GM10847 (cell line): ENCODE measurements around the gene HELT.

Source experiments
- POLR2A ChIP-seq: IDR thresholded peaks from 2 replicates; pipeline ENCODE4 v1.6.1; 2011; ENCODE audit not compliant: insufficient read length; ENCODE audit errors: extremely low read depth

Gene HELT

DNA sequence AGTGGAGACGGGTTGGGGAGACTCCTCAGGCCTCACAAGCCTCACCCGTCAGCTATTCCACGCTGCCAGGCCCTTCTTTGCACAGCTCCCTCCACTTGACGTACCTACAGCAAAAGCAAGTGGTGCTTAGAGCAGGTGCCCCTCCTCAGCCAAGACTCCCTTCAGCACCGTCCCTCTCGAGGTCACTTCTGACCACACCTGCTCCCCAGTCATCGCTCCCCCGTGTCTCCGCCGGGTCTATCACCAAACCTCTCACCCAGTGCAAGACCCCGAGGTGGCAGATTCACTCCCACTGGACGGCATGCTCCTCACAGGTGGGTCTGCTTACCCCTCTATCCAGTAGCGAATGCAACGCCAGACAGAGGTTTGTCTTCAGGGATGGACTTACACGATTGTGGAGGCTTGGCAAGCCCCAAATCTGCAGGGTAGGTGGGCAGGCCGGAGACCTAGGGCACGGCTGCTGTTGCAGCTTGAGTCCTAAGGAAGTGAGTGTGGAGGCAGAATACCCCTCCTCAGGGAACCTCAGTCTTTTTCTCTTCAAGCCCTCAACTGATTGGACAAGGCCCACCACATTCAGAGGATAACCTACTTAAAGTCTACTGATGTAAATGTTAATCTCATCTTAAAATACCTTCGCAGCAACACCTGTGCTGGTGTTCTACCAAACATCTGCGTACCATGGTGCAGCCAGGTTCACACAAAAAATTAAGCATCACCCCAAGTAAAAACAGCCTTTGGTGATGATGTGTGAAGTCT, 14.5 kb upstream of the HELT start:
- no peak for TF ChIP-seq POLR2A

DNA sequence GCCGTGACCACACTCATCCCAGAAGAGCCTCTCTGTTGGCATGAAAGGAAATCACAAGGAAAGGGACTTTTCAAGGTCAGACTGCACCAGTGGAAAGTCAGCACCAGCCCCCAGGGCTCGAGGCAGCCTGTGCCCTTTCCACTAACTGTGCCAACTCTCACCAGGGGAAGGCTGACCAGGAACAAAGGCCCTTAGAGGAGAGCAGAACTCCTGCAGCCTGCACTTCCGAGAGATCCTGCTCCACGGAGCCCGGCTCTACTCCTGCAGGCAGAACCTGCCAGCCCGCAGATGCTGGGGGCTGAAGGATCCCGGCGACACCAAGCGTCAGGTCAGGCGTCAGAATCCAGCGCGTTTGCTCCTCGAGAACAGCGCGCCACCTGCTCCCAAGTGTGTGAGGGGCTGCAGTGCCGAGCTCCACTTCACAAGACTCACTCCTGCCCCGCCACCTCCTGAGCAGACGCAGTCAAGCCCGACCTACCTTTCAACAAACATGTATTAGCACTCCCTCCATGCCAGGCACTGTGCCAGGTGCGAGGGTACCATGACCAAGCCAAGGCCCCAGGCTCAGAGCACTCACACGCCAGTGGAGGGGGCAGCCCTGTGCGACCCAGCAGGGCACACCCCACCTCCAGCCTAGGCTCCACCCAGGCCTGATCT, 13.6 kb upstream of the HELT start:
- TF ChIP-seq POLR2A, result no peak

DNA sequence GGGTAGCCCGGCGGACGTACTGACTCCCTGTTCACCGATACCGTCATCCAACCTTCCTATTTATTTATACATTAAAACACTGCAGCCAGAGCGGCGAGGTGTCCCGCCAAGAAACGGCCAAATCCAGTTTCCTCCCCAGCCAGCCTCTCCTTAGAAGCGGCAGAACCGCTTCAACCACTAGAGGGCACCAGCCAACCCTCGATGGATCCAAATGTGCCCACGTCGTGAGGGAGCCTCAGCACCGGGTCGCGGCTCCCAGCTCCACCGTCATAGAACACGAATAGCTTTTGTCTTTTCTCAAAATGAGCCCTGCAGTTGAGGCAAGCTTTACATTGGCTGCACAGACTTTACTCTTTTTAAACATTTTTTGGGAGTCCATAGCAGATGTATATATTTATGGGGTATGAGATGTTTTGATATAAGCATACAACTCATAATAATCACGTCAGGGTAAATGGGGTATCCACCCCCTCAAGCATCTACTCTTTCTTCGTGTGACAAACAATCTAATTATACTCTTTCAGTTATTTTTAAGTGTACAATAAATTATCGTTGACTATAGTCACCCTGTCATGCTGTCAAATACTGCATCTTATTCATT, 13.0 kb upstream of the HELT start:
- TF ChIP-seq POLR2A, result no peak

DNA sequence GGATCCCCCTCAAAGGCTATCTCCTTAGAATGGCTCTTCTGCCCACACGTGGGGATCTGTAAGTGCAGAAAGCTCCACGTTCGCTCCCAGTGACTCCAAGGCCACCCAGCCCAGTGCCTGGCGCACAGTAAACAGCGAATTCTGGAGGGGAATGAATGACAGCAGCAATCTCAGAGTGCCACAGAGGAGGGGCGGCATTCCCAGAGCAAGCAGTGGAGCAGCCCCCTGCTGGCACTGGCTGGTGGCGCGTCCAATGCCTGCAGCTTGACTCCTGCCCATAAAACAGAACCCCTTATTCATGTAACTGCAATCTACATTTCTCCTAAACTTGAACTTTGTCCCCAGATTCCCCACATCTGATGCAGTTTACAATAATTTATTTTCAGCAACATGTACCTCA, 6.9 kb upstream of the HELT start:
- TF ChIP-seq POLR2A, result no peak

GRCh38 chr4:185013417-185014125, 4.7 kb upstream of the HELT start:
- TF ChIP-seq POLR2A, result no peak

DNA sequence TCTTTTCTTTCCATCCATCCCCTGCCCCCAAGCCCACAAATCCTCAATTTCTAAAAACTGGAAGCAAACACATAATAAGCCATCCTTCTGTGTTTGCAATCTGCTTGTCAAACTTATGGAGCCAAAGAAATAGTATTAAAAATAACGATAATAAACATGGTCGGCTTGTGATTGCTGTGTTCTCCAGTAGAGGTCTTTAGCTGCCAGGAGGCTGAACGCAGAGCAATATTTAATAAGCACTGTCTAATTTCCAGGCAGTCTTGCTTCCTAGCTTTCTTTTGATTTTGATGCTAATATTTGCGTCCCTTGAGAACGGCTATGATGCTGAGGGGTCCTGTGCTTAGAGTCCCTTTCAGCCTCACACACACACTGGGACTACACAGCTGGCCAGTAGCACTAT, 3.2 kb upstream of the HELT start:
- TF ChIP-seq POLR2A, result no peak

DNA sequence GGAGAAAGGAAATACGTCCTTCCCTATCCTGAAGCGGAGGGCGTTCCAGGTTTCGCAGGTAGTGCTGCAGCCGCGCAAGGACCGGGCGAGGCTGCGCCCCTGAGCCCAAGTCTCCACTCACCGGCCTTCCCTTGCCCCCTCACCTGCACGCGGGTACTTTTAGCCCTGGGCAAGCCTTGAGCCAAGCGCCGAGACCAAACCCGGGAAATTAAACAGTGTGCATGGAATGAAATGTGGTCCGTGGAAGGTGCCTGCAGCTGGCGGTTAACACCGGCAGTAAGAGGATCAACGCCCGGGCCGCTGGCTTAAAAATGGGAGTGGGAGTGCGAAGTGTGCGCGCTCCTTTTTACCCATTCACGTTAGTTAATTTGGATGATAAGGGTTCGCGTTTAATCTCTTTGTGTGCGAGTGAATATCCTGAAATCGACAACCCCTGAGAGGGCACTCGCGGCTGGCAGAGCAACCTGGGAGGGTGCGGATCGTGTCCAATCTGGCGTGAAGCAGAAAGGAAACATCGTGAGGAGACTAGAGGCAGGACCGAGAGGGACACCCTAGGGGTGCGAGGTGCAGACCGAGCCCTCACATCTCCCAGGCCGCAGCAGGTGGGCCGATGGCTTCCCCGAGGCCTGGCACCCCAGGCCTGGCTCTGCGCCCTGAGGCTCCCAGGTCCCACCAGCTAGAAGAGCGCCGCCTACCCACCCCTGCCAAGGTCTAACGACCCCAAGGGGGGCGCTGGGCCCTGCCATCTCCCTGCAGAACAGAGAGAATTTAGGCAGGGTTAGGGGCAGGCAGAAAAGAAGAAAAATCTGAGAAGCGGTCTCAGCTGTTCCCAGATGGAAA, 2.0 kb upstream of the HELT start:
- TF ChIP-seq POLR2A, result no peak

DNA sequence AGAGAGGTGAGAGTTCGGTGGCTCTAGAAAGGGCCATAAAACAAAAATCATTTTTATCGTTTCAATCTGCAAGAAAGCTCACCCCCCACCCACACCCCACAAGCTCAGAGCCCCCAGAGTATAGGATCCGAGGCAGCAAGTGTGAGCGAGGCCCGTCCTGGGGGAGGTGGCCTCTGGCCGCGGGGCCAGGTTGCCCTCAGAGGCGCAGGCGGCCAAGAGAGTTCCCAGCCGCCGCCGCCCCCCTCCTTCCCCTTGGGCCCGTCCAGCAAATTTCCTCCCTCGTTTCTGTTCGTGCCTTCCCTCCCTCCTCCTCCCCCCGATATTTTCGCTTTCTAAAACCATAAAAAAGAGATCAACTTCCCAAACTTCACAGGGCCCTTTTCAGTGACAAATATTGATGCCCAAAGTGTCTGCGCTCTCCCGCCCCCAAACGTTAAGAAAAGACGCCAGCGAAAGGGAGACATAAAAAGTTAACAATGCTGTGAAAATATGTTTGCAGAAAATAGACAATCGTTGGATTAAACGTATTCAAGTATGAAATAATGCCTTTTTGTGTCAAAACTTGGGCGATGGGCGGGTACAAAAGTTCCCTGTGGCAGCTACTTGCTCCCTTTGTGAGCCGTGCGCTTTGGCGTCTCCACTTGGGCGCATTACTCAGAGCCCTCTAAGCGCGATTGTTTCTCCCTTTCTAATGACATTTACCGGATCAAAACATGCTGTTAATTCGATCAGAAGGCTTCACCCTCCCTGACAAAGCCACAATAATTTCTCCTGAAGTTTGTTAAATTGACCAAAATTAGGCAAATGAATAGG, 1.1 kb upstream of the HELT start:
- TF ChIP-seq POLR2A, result no peak

DNA sequence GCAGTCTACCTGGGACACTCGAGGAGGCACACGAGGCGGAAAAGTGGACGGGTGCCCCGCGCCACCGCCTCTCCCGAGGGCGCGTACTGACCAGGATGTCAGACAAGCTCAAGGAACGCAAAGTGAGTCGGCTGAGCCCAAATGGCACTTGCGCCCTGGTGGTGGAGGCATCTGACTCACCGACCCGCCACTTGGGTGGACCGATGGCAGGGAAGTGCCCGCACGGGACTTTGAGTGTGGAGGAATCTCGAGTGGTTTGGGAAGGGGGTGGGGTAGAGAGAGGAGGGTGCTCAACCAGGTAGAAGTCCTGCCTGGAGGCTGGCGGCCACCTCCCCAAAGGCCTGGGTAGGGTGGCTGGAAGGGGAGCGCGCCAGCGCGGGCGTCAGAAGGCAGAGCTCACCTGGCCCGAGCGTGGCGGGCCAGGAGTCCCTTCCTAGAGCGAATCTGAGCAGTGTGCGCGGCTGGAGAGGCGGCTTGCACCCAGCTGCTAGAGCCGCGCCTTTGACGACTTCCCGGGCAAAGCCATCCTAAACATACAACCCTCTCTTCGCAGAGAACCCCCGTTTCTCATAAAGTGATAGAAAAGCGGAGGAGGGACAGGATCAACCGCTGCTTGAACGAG, 655 bp downstream of the HELT start:
- no peak for TF ChIP-seq POLR2A

DNA sequence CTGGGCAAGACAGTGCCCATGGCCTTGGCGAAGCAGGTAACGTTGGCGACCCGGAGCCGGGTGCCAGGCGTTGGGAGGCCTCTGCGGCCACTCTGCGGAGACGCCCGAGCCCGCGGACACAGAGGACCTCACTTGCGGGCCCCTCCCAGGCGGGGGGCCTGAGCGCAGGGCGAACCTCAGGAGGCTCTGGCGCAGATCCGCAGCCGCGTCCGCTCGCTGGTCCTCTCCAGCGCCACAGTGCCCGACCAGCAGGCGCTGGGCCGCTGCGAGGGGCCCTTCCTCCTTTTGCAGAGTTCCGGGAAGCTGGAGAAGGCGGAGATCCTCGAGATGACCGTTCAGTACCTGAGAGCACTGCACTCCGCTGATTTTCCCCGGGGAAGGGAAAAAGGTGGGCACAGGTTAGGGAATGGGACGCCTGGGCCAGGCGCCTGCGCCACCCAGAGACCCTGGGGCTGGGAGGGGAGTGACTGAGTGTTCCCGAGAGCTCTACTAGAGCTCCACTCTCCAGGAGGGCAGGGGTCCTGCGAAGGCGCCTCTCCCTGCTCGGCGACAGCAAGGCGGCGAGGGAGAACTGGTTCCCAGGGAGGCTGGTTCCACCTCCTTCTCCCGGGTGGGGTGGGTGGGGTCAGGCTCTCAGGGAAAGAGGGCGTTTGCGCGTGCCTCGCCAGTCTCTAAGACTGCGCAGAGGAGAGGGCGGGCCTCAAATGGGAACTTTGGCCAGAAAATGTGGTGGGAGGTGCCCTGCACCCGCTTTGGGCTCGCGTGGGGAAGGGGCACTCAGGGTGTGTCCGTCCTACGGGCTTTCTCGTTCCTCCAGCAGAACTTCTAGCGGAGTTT, 1.4 kb downstream of the HELT start:
- no peak for TF ChIP-seq POLR2A

DNA sequence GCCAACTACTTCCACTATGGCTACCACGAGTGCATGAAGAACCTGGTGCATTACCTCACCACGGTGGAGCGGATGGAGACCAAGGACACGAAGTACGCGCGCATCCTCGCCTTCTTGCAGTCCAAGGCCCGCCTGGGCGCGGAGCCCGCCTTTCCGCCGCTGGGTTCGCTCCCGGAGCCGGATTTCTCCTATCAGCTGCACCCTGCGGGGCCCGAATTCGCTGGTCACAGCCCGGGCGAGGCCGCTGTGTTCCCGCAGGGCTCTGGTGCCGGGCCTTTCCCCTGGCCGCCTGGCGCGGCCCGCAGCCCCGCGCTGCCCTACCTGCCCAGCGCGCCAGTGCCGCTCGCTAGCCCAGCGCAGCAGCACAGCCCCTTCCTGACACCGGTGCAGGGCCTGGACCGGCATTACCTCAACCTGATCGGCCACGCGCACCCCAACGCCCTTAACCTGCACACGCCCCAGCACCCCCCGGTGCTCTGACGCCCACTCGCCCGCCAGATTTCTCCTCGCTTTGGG, 2.1 kb downstream of the HELT start:
- TF ChIP-seq POLR2A, result no peak

- no peak for TF ChIP-seq POLR2A
Measured at GRCh38 chr4:185020863-185021761, 2.8 kb downstream of the HELT start.
